ENCODE data around the gene SPIRE2. TPM values are rescaled to one million over a fixed set of nuclear protein-coding genes. Genes with fewer than 3 reads are reported as not detected.
A peak's percentile ranks its signal among the peaks of the same experiment; 100 is the strongest.

Gene SPIRE2
- total and polyA plus RNA-seq, 2 of the 13 experiments (the other 11 are each of a cell fraction or from before 2014, with no cell fraction given) = 13.3 to 37.5 TPM

GRCh38 chr16:89822188-89823086 lies 5.8 kb upstream of the SPIRE2 start (continued):
- peak; percentile 23 for TF ChIP-seq ZHX1 (CRISPR knock-in tag; IDR thresholded peaks at IDR 0.05; ENCODE audit: low read depth)
- peak; percentile 59; the same call in 1 of the 2 replicates for TF ChIP-seq ZNF615 (CRISPR knock-in tag; IDR thresholded peaks at IDR 0.05; ENCODE audit: borderline replicate concordance)
- TF ChIP-seq ZFX (CRISPR knock-in tag; IDR thresholded peaks at IDR 0.05; ENCODE audit: low read depth) = peak; percentile 93
- no peak for TF ChIP-seq EZH2 (conservative IDR thresholded peaks at IDR 0.05; ENCODE audit: low read depth, low read length)
- 0 out of 2 replicates have a peak, but pooled peaks have one; percentile 87 for TF ChIP-seq ZNF614 (CRISPR knock-in tag; IDR thresholded peaks at IDR 0.05; ENCODE audit: borderline replicate concordance)
- TF ChIP-seq ZBTB2 (CRISPR knock-in tag; IDR thresholded peaks at IDR 0.05; ENCODE audit: low read depth) = no peak
- no peak; the same call in 1 of the 2 replicates for TF ChIP-seq ZNF276 (CRISPR knock-in tag; IDR thresholded peaks at IDR 0.05; ENCODE audit: low read depth)
- peak; percentile 97 for TF ChIP-seq RXRB (CRISPR knock-in tag; IDR thresholded peaks at IDR 0.05; ENCODE audit: borderline replicate concordance)
- no peak for TF ChIP-seq CHD2 (IDR thresholded peaks at IDR 0.05; ENCODE audit: low read depth, low read length)
- no peak; the same call in 1 of the 2 replicates for TF ChIP-seq ZNF296 (CRISPR knock-in tag; conservative IDR thresholded peaks at IDR 0.05)
- TF ChIP-seq CEBPG (CRISPR knock-in tag; IDR thresholded peaks at IDR 0.05) = peak; percentile 68
- TF ChIP-seq ZNF124 (CRISPR knock-in tag; IDR thresholded peaks at IDR 0.05) = peak; percentile 81
- peak; percentile 86 for TF ChIP-seq ZNF564 (CRISPR knock-in tag; IDR thresholded peaks at IDR 0.05)
- no peak for TF ChIP-seq ZNF576 (CRISPR knock-in tag; IDR thresholded peaks at IDR 0.05)
- TF ChIP-seq ZNF710 (CRISPR knock-in tag; IDR thresholded peaks at IDR 0.05; ENCODE audit: borderline replicate concordance) = peak; percentile 94; the same call in 1 of the 2 replicates
- peak; percentile 58 for TF ChIP-seq TFE3 (CRISPR knock-in tag; IDR thresholded peaks at IDR 0.05)
- TF ChIP-seq RBAK (CRISPR knock-in tag; IDR thresholded peaks at IDR 0.05) = peak; percentile 69; the same call in 1 of the 2 replicates

Measured in HepG2 (cell line).